ENCODE measurements around the gene FNDC3B.

The FNDC3B gene

DNA sequence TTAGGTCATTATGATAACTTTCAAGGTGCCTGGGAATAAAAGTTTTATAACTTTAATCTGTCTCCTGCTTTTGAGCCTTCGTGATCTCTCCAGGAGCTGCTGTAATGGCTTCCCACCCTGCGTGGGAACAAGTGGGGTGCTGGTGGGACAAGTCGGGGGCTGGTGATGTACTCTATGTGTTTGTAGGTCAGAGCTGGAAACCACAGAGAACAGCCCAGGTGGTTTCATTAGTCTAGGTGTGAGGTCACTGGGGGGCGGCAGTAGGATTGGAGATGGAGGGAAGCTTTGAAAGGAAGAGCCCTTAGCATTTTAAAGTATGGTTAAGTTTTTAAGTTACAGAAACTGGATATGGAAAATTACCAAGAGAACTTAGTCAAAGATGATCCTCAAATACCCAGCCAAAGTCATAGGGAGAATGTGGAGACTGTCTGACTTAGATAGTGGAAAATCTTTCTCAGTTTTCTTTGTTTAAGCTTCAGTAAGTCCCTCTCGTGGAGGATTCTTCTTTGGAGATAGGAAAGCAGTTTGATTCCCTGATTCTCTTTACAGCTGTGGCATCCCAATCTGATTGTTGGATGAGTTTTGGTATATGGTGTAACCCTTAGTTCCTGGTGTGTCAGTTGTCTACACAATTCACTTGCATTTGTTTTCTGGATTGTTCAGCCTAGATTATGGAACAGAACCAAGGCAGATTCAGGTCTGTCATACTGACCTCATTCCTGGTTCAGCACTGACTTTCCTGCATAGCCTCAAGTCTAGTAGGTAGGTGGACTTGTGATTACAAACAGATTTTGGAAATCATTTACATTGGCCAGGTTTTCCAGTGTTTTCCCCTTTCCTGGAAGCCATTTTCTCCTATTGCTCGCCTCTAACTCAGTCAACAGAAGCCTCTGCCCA lies 115.6 kb downstream of the FNDC3B start:
- H3K9me3 ChIP-seq, result no peaks in the 10 kb centered on the region
- no peaks in the 10 kb centered on the region for H3K27me3 ChIP-seq
- no peaks in the 10 kb centered on the region for H3K36me3 ChIP-seq
- TF ChIP-seq, protein P1, sequence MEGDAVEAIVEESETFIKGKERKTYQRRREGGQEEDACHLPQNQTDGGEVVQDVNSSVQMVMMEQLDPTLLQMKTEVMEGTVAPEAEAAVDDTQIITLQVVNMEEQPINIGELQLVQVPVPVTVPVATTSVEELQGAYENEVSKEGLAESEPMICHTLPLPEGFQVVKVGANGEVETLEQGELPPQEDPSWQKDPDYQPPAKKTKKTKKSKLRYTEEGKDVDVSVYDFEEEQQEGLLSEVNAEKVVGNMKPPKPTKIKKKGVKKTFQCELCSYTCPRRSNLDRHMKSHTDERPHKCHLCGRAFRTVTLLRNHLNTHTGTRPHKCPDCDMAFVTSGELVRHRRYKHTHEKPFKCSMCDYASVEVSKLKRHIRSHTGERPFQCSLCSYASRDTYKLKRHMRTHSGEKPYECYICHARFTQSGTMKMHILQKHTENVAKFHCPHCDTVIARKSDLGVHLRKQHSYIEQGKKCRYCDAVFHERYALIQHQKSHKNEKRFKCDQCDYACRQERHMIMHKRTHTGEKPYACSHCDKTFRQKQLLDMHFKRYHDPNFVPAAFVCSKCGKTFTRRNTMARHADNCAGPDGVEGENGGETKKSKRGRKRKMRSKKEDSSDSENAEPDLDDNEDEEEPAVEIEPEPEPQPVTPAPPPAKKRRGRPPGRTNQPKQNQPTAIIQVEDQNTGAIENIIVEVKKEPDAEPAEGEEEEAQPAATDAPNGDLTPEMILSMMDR (IDR thresholded peaks at IDR 0.05), result no peak
- peak overlapping the region; percentile 80 for H3K27ac ChIP-seq
- no peak overlapping the region for H3K4me3 ChIP-seq (ENCODE audit: low read depth in 1 of 2, low read length in 1 of 2)
- H3K4me1 ChIP-seq (ENCODE audit: control insufficient read depth in 1 of 2, insufficient read depth in 1 of 2, low read depth in 1 of 2, low read length in 1 of 2), result peaks cover 53 to 60% of the 10 kb centered on the region in 2 experiments

DNA sequence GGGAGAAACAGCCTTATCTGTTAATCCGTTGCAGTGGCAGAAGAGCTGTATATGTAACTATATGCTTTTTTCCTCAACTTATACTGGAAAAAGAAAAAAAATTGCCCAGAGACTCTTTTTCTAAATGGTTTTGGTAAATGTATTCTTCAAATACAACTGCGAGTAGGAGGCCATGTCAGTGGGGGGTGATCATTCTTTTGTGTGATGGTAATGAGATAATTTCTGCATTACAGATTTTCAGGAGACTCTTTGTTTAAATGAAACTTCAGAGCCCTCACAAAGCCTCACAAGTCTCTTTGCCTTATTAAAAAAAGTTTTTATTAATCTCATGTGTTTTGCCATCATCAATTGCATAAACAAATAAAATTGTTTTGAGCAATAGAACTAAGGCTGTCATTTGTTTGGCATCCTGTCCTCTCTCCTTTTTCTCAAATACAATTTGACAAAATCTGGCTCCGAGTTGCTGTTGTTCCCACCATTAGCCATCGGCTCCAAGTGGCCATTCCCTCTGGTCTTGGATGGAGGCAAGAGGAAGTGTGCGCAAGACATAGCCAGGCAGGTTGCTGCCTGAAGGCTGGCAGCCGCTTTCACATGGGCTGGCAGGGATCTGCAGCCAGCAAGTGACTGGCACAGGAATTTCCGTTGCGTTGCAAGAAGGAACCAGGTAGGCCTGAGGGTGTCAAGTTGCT lies 116.7 kb downstream of the FNDC3B start:
- Histone ChIP-seq H3K27ac (peak overlapping the region; percentile 80), H3K4me1 (ENCODE audit: control insufficient read depth in 1 of 2, insufficient read depth in 1 of 2, low read depth in 1 of 2, low read length in 1 of 2) (peaks cover 51 to 58% of the 10 kb centered on the region in 2 experiments), H3K36me3 (no peaks in the 10 kb centered on the region), H3K9me3 (no peaks in the 10 kb centered on the region), H3K27me3 (no peaks in the 10 kb centered on the region), H3K4me3 (ENCODE audit: low read depth in 1 of 2, low read length in 1 of 2) (no peak overlapping the region)
- TF ChIP-seq, protein P1 (IDR thresholded peaks at IDR 0.05), result no peak

DNA sequence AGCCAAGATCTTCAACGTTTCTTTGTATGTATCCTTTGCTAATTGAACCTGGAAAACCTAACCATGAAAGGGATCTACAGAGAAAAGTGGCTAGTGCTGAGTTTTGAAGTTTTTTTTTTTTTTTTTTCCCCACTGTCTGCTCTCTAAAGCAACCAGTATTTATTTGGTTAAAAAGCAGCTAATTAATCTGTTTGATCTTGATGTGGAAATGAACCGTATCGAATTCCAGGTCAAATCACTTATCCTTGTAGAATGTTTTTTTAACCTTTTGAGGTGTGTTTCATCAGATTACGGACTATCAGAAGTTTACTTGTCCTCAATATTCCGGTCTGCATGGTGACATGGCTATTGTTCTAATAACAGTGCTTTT lies 117.2 kb downstream of the FNDC3B start:
- Histone ChIP-seq H3K4me1 (ENCODE audit: control insufficient read depth in 1 of 2, insufficient read depth in 1 of 2, low read depth in 1 of 2, low read length in 1 of 2) (peaks cover 46 to 52% of the 10 kb centered on the region in 2 experiments), H3K27me3 (no peaks in the 10 kb centered on the region), H3K27ac (peak overlapping the region; percentile 80), H3K9me3 (no peaks in the 10 kb centered on the region), H3K4me3 (ENCODE audit: low read depth in 1 of 2, low read length in 1 of 2) (no peak overlapping the region), H3K36me3 (no peaks in the 10 kb centered on the region)
- TF ChIP-seq, protein P1 (IDR thresholded peaks at IDR 0.05), result no peak

DNA sequence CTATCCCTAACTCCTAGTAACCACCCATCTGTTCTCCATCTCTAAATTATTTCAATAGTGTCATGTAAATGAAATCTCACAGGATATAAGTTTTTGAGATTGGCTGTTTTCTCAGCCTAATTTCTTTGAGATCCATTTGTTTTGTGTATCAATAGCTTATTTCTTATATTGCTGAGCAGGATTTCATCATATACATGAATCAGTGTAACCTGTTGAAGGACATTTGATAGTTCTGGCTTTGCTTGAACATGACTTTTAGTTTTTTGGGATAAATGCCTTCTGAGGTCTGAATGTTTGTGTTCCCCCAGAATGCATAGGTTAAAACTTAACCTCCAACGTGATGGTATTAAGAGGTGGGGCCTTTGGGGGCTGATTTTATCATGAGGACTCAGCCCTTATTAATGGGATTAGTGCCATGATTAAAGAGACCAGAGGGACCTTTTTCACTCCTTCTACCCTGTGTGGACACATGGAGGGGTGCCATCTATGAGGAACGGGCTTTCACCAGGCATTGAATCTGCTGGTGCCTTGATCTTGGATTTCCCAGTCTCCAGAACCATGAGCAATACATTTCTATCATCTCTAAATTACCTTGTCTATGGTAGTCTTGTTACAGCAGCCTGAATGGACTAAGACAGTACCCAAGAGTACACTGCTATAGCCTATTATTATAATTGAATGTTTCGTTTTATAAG lies 118.3 kb downstream of the FNDC3B start:
- H3K4me3 ChIP-seq (ENCODE audit: low read depth in 1 of 2, low read length in 1 of 2), result no peak overlapping the region
- H3K27ac ChIP-seq, result peak overlapping the region; percentile 6
- H3K4me1 ChIP-seq (ENCODE audit: control insufficient read depth in 1 of 2, insufficient read depth in 1 of 2, low read depth in 1 of 2, low read length in 1 of 2), result peaks cover 34 to 41% of the 10 kb centered on the region in 2 experiments
- no peaks in the 10 kb centered on the region for H3K36me3 ChIP-seq
- no peaks in the 10 kb centered on the region for H3K9me3 ChIP-seq
- TF ChIP-seq, protein P1 (IDR thresholded peaks at IDR 0.05), result no peak
- H3K27me3 ChIP-seq, result no peaks in the 10 kb centered on the region

DNA sequence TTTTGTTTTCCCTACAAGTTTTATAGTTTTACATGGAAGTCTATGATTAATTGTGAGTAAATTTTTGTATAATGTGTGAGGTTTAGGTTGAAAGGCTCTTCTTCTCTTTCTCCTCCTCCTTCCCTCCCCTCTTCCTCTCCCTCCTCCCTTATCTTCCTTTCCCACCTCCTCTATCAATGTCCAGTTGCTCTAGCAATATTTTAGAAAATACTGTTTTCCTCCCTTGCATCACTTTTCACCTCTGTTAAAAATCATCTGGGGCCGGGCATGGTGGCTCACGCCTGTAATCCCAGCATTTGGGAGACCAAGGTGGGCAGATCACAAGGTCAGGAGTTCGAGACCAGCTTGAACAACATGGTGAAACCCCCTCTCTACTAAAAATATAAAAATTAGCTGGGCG lies 119.4 kb downstream of the FNDC3B start:
- Histone ChIP-seq H3K4me1 (ENCODE audit: control insufficient read depth in 1 of 2, insufficient read depth in 1 of 2, low read depth in 1 of 2, low read length in 1 of 2) (peaks cover 24 to 31% of the 10 kb centered on the region in 2 experiments), H3K9me3 (no peaks in the 10 kb centered on the region), H3K27me3 (no peaks in the 10 kb centered on the region), H3K4me3 (ENCODE audit: low read depth in 1 of 2, low read length in 1 of 2) (no peak overlapping the region), H3K36me3 (no peaks in the 10 kb centered on the region), H3K27ac (no peak overlapping the region)
- TF ChIP-seq, protein P1 (IDR thresholded peaks at IDR 0.05), result no peak
